K562 (cell line): Measurements from ENCODE around the gene PSMA4. TPM values are rescaled to one million over a fixed set of nuclear protein-coding genes. Genes with fewer than 3 reads are reported as not detected.

ENCODE experiments used
- BDP1 ChIP-seq: IDR thresholded peaks from 3 replicates; pipeline ENCODE4 v1.6.1; 2011; ENCODE audit not compliant: insufficient read length, insufficient read depth
- CXXC5 ChIP-seq: fragments of 250-450 bp; sonication (Bioruptor Pico); IDR thresholded peaks from 2 replicates; pipeline ENCODE4 v1.8.0; 2022; ENCODE audit warnings: inconsistent platforms, mild to moderate bottlenecking, moderate library complexity
- FOS ChIP-seq: IDR thresholded peaks from 3 replicates; pipeline ENCODE4 v1.6.1; 2011; ENCODE audit not compliant: insufficient read length; ENCODE audit errors: extremely low read depth
- FOXJ3 ChIP-seq: sonication (generic); formaldehyde crosslinking; IDR thresholded peaks from 2 replicates; pipeline ENCODE4 v1.4.0; 2020; ENCODE audit warnings: mild to moderate bottlenecking, missing genetic modification reagents
- FOXP1 ChIP-seq: sonication (generic); formaldehyde crosslinking; IDR thresholded peaks from 2 replicates; pipeline ENCODE4 v1.8.0; 2022; ENCODE audit warnings: mild to moderate bottlenecking, missing genetic modification reagents
- FUS ChIP-seq: fragments of 200-400 bp; formaldehyde crosslinking; optimal IDR thresholded peaks from 2 replicates; pipeline ENCODE3; 2017; ENCODE audit warnings: low read depth, low read length
- HMGN3 ChIP-seq: IDR thresholded peaks from 2 replicates; pipeline ENCODE4 v1.6.1; 2011; ENCODE audit warnings: borderline replicate concordance, low read depth, mild to moderate bottlenecking, mixed read lengths, low read length; ENCODE audit not compliant: insufficient read length; ENCODE audit errors: extremely low read depth
- NEUROD1 ChIP-seq: fragments of 150-350 bp; IDR thresholded peaks from 2 replicates; pipeline ENCODE4 v1.6.1; 2014; ENCODE audit warnings: borderline replicate concordance, low read length, low read depth; ENCODE audit not compliant: partially characterized antibody
- NFIC ChIP-seq: fragments of 450-650 bp; IDR thresholded peaks from 2 replicates; pipeline ENCODE4 v1.6.1; 2017; ENCODE audit warnings: mild to moderate bottlenecking, inconsistent platforms
- PHF20 ChIP-seq: fragments of 450-650 bp; IDR thresholded peaks from 2 replicates; pipeline ENCODE4 v1.6.1; 2018; ENCODE audit not compliant: partially characterized antibody
- RBFOX2 ChIP-seq: fragments of 200-400 bp; formaldehyde crosslinking; IDR thresholded peaks from 2 replicates; pipeline ENCODE4 v1.6.1; 2017; ENCODE audit warnings: low read depth, mild to moderate bottlenecking, low read length, moderate library complexity
- SETDB1 ChIP-seq: IDR thresholded peaks from one replicate; pipeline ENCODE4 v1.6.1; 2012; ENCODE audit warnings: low read length, control low read depth, inconsistent platforms
- SP2 ChIP-seq: IDR thresholded peaks from 2 replicates; pipeline ENCODE4 v1.6.1; 2011; ENCODE audit warnings: mild to moderate bottlenecking, low read depth, low read length, moderate library complexity; ENCODE audit not compliant: poor library complexity, severe bottlenecking; ENCODE audit errors: extremely low read depth
- SREBF1 ChIP-seq: fragments of 150-350 bp; IDR thresholded peaks from 2 replicates; pipeline ENCODE4 v1.6.1; 2014; ENCODE audit warnings: antibody characterized with exemption, low read depth, low read length, borderline replicate concordance
- TAF1 ChIP-seq: IDR thresholded peaks from 2 replicates; pipeline ENCODE4 v1.6.1; 2011; ENCODE audit warnings: mild to moderate bottlenecking, low read length, moderate library complexity; ENCODE audit not compliant: insufficient read depth, control insufficient read depth, severe bottlenecking; ENCODE audit errors: extremely low read depth
- TEAD4 ChIP-seq, 2 experiments: sonication (generic) in 1 of 2; formaldehyde crosslinking in 1 of 2; IDR thresholded peaks; 2 replicates each; pipeline versions ENCODE4 v1.6.1 to v1.8.0; 2012 to 2022; ENCODE audit warnings: borderline replicate concordance in 1 of 2, inconsistent platforms in 1 of 2, low read length in 1 of 2, mild to moderate bottlenecking in 1 of 2, missing genetic modification reagents in 1 of 2
- ZNF583 ChIP-seq: fragments of 250-450 bp; sonication (Bioruptor Pico); IDR thresholded peaks from 2 replicates; pipeline ENCODE4 v1.4.0; 2020
- ZNF584 ChIP-seq: fragments of 200-800 bp; sonication (Bioruptor generic); IDR thresholded peaks from 2 replicates; pipeline ENCODE4 v1.6.1; 2016; ENCODE audit warnings: low read depth, mild to moderate bottlenecking, missing genetic modification characterization, missing compliant biosample characterization
- ZSCAN32 ChIP-seq: fragments of 450-650 bp; formaldehyde crosslinking; IDR thresholded peaks from 2 replicates; pipeline ENCODE4 v1.4.0; 2020; ENCODE audit warnings: mild to moderate bottlenecking, moderate library complexity
- polyA plus RNA-seq, 8 experiments: library from polyadenylated mRNA; depleted of rRNA in 4 of 8; stranded (reverse) in 5 of 8; unstranded in 3 of 8; fragments of >200 nt; fragmentation: Nextera tagmentation in 2 of 8; fragmentation: Illumina TruSeq in 1 of 8; extraction: Ambion mirVana in 2 of 8; extraction: Trizol in 1 of 8; gene quantifications; 2 replicates each; pipeline versions ENCODE4 v1.2.1 to v1.2.3, GENCODE V29; 2011 to 2014; ENCODE audit warnings: inconsistent platforms in 1 of 8, missing spikeins in 1 of 8
- total RNA-seq, 7 experiments: library from RNA; depleted of rRNA in 6 of 7; stranded (reverse); fragments of >200 nt in 6 of 7; fragmentation: Illumina TruSeq in 2 of 7; extraction: Trizol in 2 of 7; gene quantifications; 2 replicates each; pipeline versions ENCODE4 v1.2.1 to v1.2.3, GENCODE V29; 2011 to 2021; ENCODE audit warnings: low replicate concordance in 1 of 7
- TF ChIP-seq, protein P1 (sequence below): sonication (generic); formaldehyde crosslinking; IDR thresholded peaks from 2 replicates; pipeline ENCODE4 v1.8.1; 2023; ENCODE audit warnings: missing genetic modification reagents, mild to moderate bottlenecking, borderline replicate concordance
- TF ChIP-seq, protein P2 (sequence below): fragments of 250-450 bp; sonication (Bioruptor Pico); IDR thresholded peaks from 2 replicates; pipeline ENCODE4 v1.8.0; 2022; ENCODE audit warnings: moderate library complexity, mild to moderate bottlenecking, inconsistent platforms

Gene PSMA4
- total and polyA plus RNA-seq, 9 of the 15 experiments (the other 6 are each of a cell fraction or from before 2014, with no cell fraction given): 304 to 1,857 (median 666) TPM

DNA sequence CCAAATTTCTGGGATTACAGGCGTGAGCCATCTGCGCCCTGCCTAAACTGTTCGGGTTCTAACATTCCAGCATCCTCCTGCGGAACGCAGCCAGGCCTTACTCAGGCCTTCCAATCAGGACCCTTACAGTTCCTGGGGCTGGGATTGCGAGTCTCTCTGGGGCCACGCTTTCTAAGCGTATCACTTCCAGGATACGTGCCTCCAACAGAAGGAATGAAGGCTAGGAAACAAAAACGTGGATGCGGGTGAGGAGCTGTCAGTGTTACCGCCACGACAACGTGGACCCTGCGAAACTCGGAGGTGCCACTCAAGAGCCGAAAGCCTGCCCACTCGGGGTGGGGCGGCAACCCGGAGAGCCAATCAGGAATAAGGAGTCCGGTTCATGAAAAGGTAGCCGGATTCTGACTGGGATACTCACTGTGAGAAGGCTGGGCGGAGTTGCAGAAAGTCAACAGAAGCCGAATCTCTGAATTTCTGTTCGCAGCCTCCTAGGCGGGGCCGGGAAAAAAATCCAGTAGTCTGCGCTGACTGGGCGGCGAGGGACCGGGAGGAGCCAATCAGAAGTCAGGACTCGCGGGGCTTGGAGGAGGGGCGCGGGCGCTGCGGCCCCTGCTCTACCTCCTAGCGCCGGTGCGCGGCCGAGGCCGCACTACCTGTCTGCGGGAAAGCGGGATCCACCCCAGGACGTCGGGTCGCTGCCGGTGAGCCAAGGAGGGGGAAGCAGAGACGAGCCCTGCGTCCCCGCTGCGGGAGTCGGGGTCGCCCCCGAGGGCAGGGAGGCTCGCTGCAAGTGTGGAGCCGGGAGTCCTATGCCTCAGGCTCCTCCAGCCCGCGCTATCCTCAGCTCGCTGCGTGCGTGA lies 33.0 kb upstream of the PSMA4 start, which contains the start of gene HYKK (continued):
- no peak for TF ChIP-seq FOXJ3 (CRISPR knock-in tag)
- TF ChIP-seq FOXP1: no peak
- peak; percentile 50 for TF ChIP-seq FOS
- TF ChIP-seq SETDB1: no peak
- peak; percentile 38 for TF ChIP-seq SP2
- no peak for TF ChIP-seq SREBF1
- peak; percentile 53 for TF ChIP-seq HMGN3
- TF ChIP-seq, protein P1, sequence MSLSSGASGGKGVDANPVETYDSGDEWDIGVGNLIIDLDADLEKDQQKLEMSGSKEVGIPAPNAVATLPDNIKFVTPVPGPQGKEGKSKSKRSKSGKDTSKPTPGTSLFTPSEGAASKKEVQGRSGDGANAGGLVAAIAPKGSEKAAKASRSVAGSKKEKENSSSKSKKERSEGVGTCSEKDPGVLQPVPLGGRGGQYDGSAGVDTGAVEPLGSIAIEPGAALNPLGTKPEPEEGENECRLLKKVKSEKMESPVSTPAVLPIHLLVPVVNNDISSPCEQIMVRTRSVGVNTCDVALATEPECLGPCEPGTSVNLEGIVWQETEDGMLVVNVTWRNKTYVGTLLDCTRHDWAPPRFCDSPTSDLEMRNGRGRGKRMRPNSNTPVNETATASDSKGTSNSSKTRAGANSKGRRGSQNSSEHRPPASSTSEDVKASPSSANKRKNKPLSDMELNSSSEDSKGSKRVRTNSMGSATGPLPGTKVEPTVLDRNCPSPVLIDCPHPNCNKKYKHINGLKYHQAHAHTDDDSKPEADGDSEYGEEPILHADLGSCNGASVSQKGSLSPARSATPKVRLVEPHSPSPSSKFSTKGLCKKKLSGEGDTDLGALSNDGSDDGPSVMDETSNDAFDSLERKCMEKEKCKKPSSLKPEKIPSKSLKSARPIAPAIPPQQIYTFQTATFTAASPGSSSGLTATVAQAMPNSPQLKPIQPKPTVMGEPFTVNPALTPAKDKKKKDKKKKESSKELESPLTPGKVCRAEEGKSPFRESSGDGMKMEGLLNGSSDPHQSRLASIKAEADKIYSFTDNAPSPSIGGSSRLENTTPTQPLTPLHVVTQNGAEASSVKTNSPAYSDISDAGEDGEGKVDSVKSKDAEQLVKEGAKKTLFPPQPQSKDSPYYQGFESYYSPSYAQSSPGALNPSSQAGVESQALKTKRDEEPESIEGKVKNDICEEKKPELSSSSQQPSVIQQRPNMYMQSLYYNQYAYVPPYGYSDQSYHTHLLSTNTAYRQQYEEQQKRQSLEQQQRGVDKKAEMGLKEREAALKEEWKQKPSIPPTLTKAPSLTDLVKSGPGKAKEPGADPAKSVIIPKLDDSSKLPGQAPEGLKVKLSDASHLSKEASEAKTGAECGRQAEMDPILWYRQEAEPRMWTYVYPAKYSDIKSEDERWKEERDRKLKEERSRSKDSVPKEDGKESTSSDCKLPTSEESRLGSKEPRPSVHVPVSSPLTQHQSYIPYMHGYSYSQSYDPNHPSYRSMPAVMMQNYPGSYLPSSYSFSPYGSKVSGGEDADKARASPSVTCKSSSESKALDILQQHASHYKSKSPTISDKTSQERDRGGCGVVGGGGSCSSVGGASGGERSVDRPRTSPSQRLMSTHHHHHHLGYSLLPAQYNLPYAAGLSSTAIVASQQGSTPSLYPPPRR: 0 out of 2 replicates have a peak, but pooled peaks have one; percentile 46
- no peak for TF ChIP-seq ZNF584 (CRISPR knock-in tag)
- TF ChIP-seq TEAD4 (IDR thresholded peaks at IDR 0.05; ENCODE audit: low read length): peak; percentile 37; the same call in 1 of the 2 replicates
- TF ChIP-seq TEAD4 (CRISPR knock-in tag; IDR thresholded peaks at IDR 0.05; ENCODE audit: borderline replicate concordance): no peak
- 0 out of 2 replicates have a peak, but pooled peaks have one; percentile 7 for TF ChIP-seq ZSCAN32
- peak; percentile 44 for TF ChIP-seq TAF1
- TF ChIP-seq CXXC5 (CRISPR knock-in tag): peak; percentile 75
- no peak for TF ChIP-seq BDP1
- TF ChIP-seq NEUROD1: no peak
- TF ChIP-seq RBFOX2: peak; percentile 85
- peak; percentile 51 for TF ChIP-seq PHF20
- no peak for TF ChIP-seq ZNF583 (CRISPR knock-in tag)
- TF ChIP-seq, protein P2, sequence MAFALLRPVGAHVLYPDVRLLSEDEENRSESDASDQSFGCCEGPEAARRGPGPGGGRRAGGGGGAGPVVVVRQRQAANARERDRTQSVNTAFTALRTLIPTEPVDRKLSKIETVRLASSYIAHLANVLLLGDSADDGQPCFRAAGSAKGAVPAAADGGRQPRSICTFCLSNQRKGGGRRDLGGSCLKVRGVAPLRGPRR: no peak
- peak; percentile 13; the same call in 1 of the 2 replicates for TF ChIP-seq NFIC
- no peak for TF ChIP-seq FUS
